HG02610 (cell line): Measurements from ENCODE around the gene PPT1.

Source experiments
- ATAC-seq: cut with Tn5 transposase; IDR thresholded peaks from one replicate; pipeline ENCODE4 v1.9.1; 2021; ENCODE audit warnings: mild to moderate bottlenecking, moderate library complexity; ENCODE audit not compliant: unreplicated experiment

Gene PPT1

DNA sequence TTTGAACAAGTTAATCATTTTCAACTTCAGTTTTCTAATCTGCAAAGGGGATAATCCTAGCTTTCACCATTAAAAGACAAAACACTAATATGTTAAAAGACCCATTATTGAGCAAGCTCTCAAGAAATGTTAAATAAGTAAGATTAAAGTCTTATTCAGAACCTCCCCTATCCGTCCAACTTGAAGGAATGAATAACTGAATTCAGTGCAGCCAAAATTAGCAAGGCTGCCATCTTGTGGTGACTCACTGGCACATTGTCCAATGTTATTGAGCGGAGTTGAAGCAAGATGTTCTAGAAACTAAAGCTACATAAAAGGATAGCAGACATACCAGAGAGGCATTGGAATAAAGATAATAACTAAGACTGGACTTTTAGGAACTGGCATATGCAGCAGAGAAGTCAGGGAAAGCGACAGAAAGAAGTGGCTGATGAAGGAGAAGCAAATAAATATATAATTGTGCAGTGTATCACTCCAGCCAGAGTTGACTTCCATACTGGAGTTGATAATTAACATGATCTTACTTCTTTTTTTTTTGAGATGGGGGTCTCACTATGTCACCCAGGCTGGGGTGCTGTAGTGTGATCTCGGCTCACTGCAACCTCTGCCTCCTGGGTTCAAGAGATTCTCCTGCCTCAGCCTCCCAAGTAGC is 64.7 kb downstream of the PPT1 start:
- ATAC-seq = no peak

GRCh38 chr1:40030528-40031135 is 66.4 kb downstream of the PPT1 start:
- ATAC-seq = no peak

- ATAC-seq = no peak
Observed at GRCh38 chr1:40029608-40030007, 67.4 kb downstream of the PPT1 start.

DNA sequence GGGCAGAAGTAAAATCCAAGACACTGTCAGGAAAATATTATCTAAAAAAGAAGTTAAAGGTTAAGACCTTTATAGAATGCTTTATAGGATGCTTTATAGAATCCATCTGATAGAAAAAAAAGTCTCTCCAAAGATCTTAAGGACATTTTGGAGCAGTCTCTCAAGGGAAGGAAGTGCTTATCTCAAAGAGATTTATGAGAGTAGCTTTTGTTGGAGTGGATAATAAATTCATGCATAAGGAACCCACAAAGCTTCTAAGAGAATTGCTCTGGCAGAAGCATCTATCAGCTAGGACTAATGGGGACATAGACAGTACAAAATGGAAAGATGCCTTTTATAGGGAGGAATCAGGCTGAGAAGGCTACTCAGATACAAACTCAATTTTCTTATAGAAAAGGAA is 69.4 kb downstream of the PPT1 start:
- ATAC-seq = no peak

DNA sequence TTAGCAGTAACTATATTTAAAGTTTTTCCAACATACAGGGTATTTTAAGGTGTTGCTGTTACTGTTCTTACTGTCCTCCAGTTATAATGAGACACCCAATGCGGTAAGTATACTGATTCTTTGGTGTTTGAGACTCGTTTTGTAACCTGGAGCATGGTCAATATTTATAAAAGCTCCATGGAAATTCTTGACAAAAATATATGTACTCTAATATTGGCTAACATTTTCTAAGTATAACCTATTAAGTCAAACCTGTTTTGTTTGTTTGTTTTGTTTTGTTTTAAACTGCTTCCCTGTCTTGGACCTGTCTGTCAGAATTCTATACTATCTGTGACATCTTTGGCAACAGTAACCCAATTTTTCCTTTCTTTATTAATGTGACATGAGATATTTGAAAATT is 72.4 kb downstream of the PPT1 start:
- ATAC-seq = no peak

GRCh38 chr1:40023379-40023944 is 73.6 kb downstream of the PPT1 start:
- no peak for ATAC-seq
